ENCODE data around the gene SKA2.

The SKA2 gene

DNA sequence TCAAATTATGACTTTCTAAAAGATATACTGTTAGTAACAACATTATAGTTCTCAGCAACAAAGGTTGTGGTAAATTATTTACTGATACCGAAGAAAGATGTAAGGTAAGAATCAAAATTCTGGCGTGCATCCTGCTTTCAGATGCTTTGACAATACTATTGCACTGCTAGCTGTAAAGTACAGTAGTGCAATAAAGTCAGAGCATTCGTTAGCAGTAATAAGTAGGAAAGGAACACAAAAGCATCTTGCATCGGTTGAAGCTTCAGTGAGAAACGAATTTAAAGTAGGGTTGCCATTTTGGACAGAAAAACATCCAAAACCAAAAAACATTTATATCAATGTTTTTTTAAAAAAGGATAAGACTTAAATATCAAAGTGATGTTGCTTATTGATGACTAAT, 4.0 kb downstream of the SKA2 start:
- DNase-seq (ENCODE audit: extremely low read depth, insufficient read length), result no peak
- TF ChIP-seq, protein P1, sequence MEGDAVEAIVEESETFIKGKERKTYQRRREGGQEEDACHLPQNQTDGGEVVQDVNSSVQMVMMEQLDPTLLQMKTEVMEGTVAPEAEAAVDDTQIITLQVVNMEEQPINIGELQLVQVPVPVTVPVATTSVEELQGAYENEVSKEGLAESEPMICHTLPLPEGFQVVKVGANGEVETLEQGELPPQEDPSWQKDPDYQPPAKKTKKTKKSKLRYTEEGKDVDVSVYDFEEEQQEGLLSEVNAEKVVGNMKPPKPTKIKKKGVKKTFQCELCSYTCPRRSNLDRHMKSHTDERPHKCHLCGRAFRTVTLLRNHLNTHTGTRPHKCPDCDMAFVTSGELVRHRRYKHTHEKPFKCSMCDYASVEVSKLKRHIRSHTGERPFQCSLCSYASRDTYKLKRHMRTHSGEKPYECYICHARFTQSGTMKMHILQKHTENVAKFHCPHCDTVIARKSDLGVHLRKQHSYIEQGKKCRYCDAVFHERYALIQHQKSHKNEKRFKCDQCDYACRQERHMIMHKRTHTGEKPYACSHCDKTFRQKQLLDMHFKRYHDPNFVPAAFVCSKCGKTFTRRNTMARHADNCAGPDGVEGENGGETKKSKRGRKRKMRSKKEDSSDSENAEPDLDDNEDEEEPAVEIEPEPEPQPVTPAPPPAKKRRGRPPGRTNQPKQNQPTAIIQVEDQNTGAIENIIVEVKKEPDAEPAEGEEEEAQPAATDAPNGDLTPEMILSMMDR (IDR thresholded peaks at IDR 0.05; ENCODE audit: insufficient read depth, low read length, poor library complexity, severe bottlenecking), result no peak
- no peak overlapping the region for H3K4me3 ChIP-seq (replicated peaks; ENCODE audit: low read depth, low read length)
- H3K36me3 ChIP-seq (ENCODE audit: control insufficient read depth, insufficient read depth, low read length), result no peaks in the 10 kb centered on the region
- no peaks in the 10 kb centered on the region for H3K27me3 ChIP-seq (replicated peaks; ENCODE audit: control insufficient read depth, insufficient read depth, low read length)

DNA sequence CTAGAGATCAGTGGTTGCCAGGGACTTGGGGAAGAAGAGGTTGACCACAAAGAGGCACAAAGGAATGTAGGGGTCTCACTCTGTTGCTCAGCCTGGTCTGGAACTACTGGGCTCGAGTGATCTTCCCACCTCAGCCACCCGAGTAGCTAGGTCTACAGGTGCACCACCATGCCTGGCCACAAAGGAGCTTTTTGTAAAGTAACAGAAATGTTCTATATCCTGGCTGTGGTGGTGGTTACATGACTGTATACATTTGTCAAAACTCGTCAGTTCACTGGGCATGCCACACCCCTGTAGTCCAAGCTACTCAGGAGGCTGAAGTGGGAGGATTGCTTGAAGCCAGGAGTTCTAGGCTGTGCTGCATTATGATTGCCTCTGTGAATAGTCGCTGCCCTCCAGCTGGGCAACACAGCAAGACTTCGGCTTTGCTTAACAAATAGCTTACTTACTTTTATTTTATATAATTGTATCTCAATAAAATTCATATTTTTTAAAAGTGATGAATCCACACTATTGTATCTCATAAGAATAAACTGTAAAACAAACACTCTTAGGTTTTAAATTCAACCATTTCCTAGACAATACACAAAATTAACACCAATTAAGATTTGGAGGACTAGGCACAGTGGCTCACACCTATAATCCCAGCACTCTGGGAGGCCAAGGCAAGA, 5.0 kb downstream of the SKA2 start:
- H3K27me3 ChIP-seq (replicated peaks; ENCODE audit: control insufficient read depth, insufficient read depth, low read length), result no peaks in the 10 kb centered on the region
- TF ChIP-seq, protein P1 (IDR thresholded peaks at IDR 0.05; ENCODE audit: insufficient read depth, low read length, poor library complexity, severe bottlenecking), result no peak
- no peak overlapping the region for H3K4me3 ChIP-seq (replicated peaks; ENCODE audit: low read depth, low read length)
- DNase-seq (ENCODE audit: extremely low read depth, insufficient read length), result no peak
- H3K36me3 ChIP-seq (ENCODE audit: control insufficient read depth, insufficient read depth, low read length), result no peaks in the 10 kb centered on the region

DNA sequence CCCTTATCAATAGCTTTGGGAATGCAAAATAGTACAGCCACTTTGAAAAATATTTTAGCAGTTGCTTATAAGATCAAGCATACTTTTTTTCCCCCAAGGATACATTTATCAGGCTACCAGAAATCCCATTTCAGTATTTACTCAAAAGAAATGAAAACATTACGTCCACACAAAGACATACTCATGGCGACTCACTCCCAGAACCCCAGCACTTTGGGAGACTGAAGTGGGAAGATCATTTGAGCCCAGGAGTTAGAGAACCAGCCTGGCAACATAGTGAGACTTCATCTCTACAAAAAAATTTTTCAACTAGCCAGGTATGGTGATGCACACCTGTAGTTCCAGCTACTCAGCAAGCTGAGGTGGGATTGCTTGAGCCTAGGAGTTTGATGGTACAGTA, 5.9 kb downstream of the SKA2 start:
- Histone ChIP-seq H3K4me3 (replicated peaks; ENCODE audit: low read depth, low read length) (no peak overlapping the region), H3K36me3 (ENCODE audit: control insufficient read depth, insufficient read depth, low read length) (no peaks in the 10 kb centered on the region)
- TF ChIP-seq, protein P1 (IDR thresholded peaks at IDR 0.05; ENCODE audit: insufficient read depth, low read length, poor library complexity, severe bottlenecking), result no peak

DNA sequence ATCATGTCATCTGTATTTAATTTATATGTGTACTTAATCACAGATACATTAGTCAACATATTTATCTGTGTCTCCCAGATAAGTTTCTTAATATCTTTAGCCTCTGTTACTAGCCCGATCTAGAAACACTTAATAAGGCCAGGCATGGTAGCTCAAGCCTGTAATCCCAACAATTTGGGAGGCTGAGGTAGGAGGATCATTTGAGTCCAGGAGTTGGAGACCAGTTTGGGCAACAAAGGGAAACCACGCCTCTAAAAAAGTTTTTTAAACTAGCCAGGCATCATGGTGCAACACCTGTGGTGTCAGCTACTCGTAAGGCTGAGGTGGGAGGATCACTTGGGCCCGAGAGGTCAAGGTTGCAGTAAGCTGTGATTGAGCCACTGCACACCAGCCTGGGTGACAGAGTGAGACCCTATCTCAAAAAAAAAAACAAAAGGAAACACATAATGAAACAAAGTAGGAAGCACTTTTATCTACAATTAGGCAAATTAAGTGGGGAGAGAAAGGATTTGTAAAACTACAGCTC, 9.4 kb downstream of the SKA2 start:
- TF ChIP-seq, protein P1 (IDR thresholded peaks at IDR 0.05; ENCODE audit: insufficient read depth, low read length, poor library complexity, severe bottlenecking), result no peak
- no peak for DNase-seq (ENCODE audit: extremely low read depth, insufficient read length)
- H3K36me3 ChIP-seq (ENCODE audit: control insufficient read depth, insufficient read depth, low read length), result no peaks in the 10 kb centered on the region
- H3K4me3 ChIP-seq (replicated peaks; ENCODE audit: low read depth, low read length), result no peak overlapping the region
- H3K27me3 ChIP-seq (replicated peaks; ENCODE audit: control insufficient read depth, insufficient read depth, low read length), result no peaks in the 10 kb centered on the region

More for the DNA sequence above, 5.9 kb downstream of the SKA2 start:
- no peak for DNase-seq (ENCODE audit: extremely low read depth, insufficient read length)
- no peaks in the 10 kb centered on the region for H3K27me3 ChIP-seq (replicated peaks; ENCODE audit: control insufficient read depth, insufficient read depth, low read length)

DNA sequence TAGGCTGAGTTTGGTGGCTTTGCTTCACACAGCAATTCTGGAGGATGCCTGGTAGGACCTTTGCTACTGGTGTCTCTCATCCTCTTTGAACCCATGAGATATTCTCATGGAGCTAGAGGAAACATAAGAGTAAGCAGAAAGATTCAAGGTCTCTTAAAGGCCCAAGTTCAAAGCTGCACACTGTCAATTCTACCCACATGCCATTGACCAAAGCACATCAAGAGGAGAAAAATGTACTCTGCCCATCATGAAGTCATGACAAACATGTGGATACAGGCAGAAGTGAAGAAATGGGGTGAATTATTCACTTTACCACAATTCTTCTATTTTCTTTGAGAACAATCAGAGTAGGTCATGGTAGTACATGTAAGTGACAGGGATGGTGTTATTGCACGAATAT, 13.1 kb downstream of the SKA2 start:
- Histone ChIP-seq H3K36me3 (ENCODE audit: control insufficient read depth, insufficient read depth, low read length) (no peaks in the 10 kb centered on the region), H3K27me3 (replicated peaks; ENCODE audit: control insufficient read depth, insufficient read depth, low read length) (no peaks in the 10 kb centered on the region), H3K4me3 (replicated peaks; ENCODE audit: low read depth, low read length) (no peak overlapping the region)
- no peak for DNase-seq (ENCODE audit: extremely low read depth, insufficient read length)
- TF ChIP-seq, protein P1 (IDR thresholded peaks at IDR 0.05; ENCODE audit: insufficient read depth, low read length, poor library complexity, severe bottlenecking), result no peak
